GM21528 (cell line): ENCODE data around the gene VAV2.

ENCODE experiments used
- ATAC-seq: cut with Tn5 transposase; IDR thresholded peaks from one replicate; pipeline ENCODE4 v1.9.1; 2021; ENCODE audit warnings: mild to moderate bottlenecking, moderate library complexity; ENCODE audit not compliant: unreplicated experiment, low FRiP score

The VAV2 gene

GRCh38 chr9:133861692-133862091 is 130.4 kb downstream of the VAV2 start:
- no peak for ATAC-seq

GRCh38 chr9:133861086-133861485 is 131.0 kb downstream of the VAV2 start:
- ATAC-seq: no peak

- no peak for ATAC-seq
Measured at GRCh38 chr9:133858771-133859170, 133.4 kb downstream of the VAV2 start.

- no peak for ATAC-seq
Measured at GRCh38 chr9:133857639-133858038, 134.5 kb downstream of the VAV2 start.

GRCh38 chr9:133856798-133857197 is 135.3 kb downstream of the VAV2 start:
- ATAC-seq: no peak

GRCh38 chr9:133855802-133856521 is 136.2 kb downstream of the VAV2 start:
- ATAC-seq: no peak

GRCh38 chr9:133855371-133855770 is 136.8 kb downstream of the VAV2 start:
- ATAC-seq: no peak

GRCh38 chr9:133854765-133855164 is 137.4 kb downstream of the VAV2 start:
- ATAC-seq: no peak

GRCh38 chr9:133854048-133854447 is 138.1 kb downstream of the VAV2 start:
- no peak for ATAC-seq

GRCh38 chr9:133853331-133853730 is 138.8 kb downstream of the VAV2 start:
- no peak for ATAC-seq

- no peak for ATAC-seq
Measured at GRCh38 chr9:133852431-133852830, 139.7 kb downstream of the VAV2 start.

- no peak for ATAC-seq
Measured at GRCh38 chr9:133851693-133852092, 140.4 kb downstream of the VAV2 start.

- no peak for ATAC-seq
Measured at GRCh38 chr9:133850937-133851336, 141.2 kb downstream of the VAV2 start.

- no peak for ATAC-seq
Measured at GRCh38 chr9:133850161-133850560, 142.0 kb downstream of the VAV2 start.

- ATAC-seq: no peak
Measured at GRCh38 chr9:133849110-133849670, 142.9 kb downstream of the VAV2 start.

GRCh38 chr9:133848471-133849109 is 143.5 kb downstream of the VAV2 start:
- no peak for ATAC-seq

GRCh38 chr9:133846483-133847090 is 145.5 kb downstream of the VAV2 start:
- ATAC-seq: no peak

GRCh38 chr9:133845440-133845839 is 146.7 kb downstream of the VAV2 start:
- no peak for ATAC-seq

- ATAC-seq: no peak
Measured at GRCh38 chr9:133844881-133845410, 147.2 kb downstream of the VAV2 start.

GRCh38 chr9:133844398-133844784 is 147.7 kb downstream of the VAV2 start:
- ATAC-seq: no peak

GRCh38 chr9:133843751-133844397 is 148.2 kb downstream of the VAV2 start:
- no peak for ATAC-seq
